GM12873 (cell line): ENCODE measurements around the gene MOSPD2.

Source experiments
- TF ChIP-seq, protein P1 (sequence below): IDR thresholded peaks from 2 replicates; pipeline ENCODE4 v1.5.1; 2012; ENCODE audit warnings: low read depth, mild to moderate bottlenecking, moderate library complexity, low read length, control low read depth; ENCODE audit not compliant: insufficient read depth; ENCODE audit errors: missing control alignments

MOSPD2 gene

DNA sequence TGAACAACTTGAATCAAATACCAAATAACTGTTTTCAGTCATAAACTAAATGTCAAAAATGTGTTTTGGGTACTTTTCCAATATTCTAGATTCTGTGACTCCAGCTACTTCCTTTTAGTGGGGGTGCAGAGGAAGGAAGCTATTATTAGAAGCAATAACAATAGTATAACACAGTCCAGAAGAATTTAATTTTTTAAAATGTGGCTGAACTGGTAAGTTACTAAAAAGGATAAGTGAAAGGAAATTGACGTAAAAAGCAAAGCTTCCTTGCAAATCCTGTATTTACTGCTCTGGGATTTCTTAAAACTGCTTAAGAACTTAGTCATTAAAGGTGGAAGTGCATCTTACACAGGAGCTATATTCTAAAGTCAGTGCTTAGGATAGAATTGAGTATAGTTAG is 53.2 kb downstream of the MOSPD2 start:
- TF ChIP-seq, protein P1, sequence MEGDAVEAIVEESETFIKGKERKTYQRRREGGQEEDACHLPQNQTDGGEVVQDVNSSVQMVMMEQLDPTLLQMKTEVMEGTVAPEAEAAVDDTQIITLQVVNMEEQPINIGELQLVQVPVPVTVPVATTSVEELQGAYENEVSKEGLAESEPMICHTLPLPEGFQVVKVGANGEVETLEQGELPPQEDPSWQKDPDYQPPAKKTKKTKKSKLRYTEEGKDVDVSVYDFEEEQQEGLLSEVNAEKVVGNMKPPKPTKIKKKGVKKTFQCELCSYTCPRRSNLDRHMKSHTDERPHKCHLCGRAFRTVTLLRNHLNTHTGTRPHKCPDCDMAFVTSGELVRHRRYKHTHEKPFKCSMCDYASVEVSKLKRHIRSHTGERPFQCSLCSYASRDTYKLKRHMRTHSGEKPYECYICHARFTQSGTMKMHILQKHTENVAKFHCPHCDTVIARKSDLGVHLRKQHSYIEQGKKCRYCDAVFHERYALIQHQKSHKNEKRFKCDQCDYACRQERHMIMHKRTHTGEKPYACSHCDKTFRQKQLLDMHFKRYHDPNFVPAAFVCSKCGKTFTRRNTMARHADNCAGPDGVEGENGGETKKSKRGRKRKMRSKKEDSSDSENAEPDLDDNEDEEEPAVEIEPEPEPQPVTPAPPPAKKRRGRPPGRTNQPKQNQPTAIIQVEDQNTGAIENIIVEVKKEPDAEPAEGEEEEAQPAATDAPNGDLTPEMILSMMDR, result no peak

DNA sequence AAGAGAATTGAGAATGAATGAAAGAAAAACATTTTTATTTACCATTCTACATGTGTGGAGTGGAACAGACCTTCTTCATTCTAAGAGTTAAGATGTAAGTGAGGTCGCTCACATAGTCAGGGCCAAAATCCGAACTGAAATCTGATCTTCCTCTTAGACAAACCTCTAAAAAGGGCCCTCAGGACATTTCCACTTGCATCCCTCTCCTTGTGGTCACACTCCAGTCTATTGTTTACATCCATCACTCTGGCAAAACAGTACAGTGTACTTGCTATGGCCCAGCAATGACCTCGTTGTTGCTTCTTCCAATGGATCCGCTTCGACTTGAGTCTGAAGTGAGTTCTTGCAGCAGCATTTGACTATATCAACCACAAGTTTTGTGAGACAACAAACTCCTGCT is 54.2 kb downstream of the MOSPD2 start:
- TF ChIP-seq, protein P1, result no peak

DNA sequence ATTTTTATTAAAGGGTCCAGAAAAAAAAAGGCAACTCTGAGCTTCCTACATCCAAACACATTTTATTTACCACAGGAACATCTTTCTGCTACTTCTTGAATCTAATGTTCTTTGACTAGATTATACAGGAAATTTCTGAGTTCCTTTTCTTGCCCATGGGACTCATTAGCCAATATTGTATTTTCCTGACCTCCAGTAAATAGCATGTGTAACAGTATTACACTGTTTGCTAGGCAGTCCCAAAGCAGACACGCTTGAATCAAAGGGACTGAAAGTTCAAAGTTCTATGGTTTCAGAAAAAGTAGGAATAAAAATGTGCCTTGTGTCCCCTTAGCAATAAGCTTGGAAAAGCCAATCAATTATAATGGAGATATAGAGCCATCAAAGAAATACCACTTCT is 57.4 kb downstream of the MOSPD2 start:
- TF ChIP-seq, protein P1, result no peak

DNA sequence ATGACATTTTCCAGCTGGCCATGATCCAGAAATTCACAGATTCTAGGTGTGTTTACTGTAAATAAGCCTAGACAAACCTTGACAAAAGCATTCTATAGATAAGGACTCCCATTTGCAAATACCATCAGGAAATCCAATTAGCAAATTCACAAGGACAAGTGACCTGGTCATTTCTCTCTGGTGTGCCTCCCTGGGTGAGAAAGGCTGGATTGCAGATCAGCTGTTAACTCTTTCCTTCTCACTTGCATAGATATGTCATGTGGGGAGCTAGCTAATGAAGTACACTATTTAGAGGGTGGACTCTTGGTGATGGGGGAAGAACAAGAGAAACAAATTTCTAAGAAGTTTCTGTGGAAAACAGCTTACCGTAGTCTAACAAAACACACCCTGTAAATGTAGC is 58.9 kb downstream of the MOSPD2 start:
- TF ChIP-seq, protein P1, result no peak

DNA sequence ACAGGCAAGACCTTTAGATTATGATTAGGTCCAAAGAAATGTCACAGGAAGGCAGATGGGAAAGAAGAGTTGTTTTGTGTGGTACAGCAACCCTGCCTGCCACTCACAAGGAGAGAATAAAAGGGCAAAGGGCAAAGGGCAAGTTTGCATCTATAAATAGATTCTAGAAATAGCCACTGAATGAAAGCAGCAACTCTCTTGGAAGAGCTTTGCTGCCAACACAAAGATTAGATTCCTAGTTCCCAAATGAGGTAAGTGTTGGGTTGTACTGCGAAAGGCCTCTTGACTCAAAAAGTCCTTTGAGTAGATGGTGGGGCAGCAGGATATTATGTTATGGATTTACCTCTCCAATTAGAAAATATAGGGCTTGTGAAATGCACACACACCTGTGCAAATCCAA is 61.2 kb downstream of the MOSPD2 start:
- TF ChIP-seq, protein P1, result no peak

DNA sequence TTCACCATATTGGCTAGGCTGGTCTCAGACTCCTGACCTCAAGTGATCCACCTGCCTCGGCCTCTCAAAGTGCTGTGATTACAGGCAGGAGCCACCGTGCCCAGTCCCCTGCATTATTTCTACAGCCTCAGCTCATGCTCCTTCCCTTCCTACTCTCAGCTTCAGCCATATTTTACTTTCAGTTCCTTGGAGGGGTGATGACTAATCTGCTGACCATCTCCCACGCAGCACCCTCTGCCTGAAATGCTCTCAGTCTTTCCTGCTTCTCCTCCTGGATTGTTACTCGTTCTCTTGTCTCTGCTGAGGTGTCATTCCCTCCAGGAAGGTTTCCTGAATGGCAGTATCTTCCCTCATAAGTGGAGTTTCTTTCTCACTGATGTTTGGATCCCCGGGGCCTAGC is 63.3 kb downstream of the MOSPD2 start:
- TF ChIP-seq, protein P1, result no peak

DNA sequence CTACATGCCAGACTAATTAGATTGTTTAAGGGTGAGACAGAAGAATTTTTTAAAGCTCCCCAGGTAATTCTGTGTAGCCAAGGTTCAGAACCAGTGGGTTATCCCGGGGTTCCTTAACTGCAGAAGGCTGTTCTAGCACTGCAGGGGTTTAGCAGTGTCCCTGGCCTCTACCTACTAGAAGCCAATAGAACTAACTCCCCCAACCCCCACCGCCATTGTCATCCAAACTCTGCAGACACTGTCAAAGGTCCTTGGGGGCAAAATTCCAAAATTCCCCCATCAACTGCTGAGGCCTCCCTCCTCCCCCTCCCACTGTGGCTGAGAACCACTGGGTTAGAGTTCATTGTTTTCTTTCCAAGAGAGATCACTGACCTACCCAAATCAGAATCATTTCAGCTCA is 66.4 kb downstream of the MOSPD2 start:
- TF ChIP-seq, protein P1, result no peak

DNA sequence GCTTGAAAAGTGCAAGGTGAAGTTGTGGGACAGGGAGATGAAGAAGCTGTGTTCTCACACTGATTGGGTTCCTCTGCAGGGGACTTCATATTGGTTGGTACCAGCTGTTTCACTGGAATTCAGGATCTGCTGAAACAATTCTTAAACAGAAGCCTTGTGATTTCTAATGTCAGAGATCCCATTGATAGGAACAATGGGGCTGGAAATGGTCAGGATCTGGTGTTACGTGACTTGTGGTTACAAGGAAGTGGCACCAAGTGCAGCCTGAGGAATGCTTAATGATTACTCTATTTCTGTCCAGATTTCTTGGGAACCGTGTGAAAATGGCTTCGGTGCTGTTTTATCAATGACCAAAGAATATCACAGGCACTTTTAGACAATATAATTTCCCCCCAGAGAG is 68.1 kb downstream of the MOSPD2 start:
- TF ChIP-seq, protein P1, result no peak
